ENCODE measurements around the gene CXorf38.

Gene CXorf38

GRCh38 chrX:40625294-40625693 lies 22.1 kb downstream of the CXorf38 start:
- TF ChIP-seq CTCF (conservative IDR thresholded peaks at IDR 0.05) (no peak), ZFX (IDR thresholded peaks at IDR 0.05) (no peak)
- H3K27ac ChIP-seq, result no peak overlapping the region

- TF ChIP-seq ZFX (IDR thresholded peaks at IDR 0.05) (no peak), CTCF (conservative IDR thresholded peaks at IDR 0.05) (no peak)
These were observed 23.7 kb downstream of the CXorf38 start for GRCh38 chrX:40623665-40624064.

GRCh38 chrX:40623139-40623536 lies 24.2 kb downstream of the CXorf38 start, which contains the start of gene MPC1L:
TSS of gene MPC1L (plus strand) at chrX:40623428. CDS start at chrX:40623566, 138 bp downstream.
- no peak within 1 kb of the TSS for H3K27ac ChIP-seq
- TF ChIP-seq ZFX (IDR thresholded peaks at IDR 0.05) (no peak), CTCF (conservative IDR thresholded peaks at IDR 0.05) (no peak)

More at GRCh38 chrX:40623665-40624064, 23.7 kb downstream of the CXorf38 start:
- no peak overlapping the region for H3K27ac ChIP-seq

GRCh38 chrX:40622479-40623138 lies 24.8 kb downstream of the CXorf38 start:
- H3K27ac ChIP-seq, result no peak overlapping the region
- no peak for TF ChIP-seq CTCF (conservative IDR thresholded peaks at IDR 0.05)
- no peak for TF ChIP-seq ZFX (IDR thresholded peaks at IDR 0.05)

- H3K27ac ChIP-seq, result no peak overlapping the region
- TF ChIP-seq CTCF (conservative IDR thresholded peaks at IDR 0.05) (no peak), ZFX (IDR thresholded peaks at IDR 0.05) (no peak)
These were observed 29.8 kb downstream of the CXorf38 start for GRCh38 chrX:40617566-40617965.

- TF ChIP-seq CTCF (conservative IDR thresholded peaks at IDR 0.05) (no peak), ZFX (IDR thresholded peaks at IDR 0.05) (no peak)
- no peak overlapping the region for H3K27ac ChIP-seq
These were observed 31.4 kb downstream of the CXorf38 start for GRCh38 chrX:40615976-40616375.

- no peak overlapping the region for H3K27ac ChIP-seq
- TF ChIP-seq ZFX (IDR thresholded peaks at IDR 0.05), result no peak
- no peak for TF ChIP-seq CTCF (conservative IDR thresholded peaks at IDR 0.05)
These were observed 34.9 kb downstream of the CXorf38 start for GRCh38 chrX:40612511-40612910.

Measured in C4-2B (cell line).